ENCODE results near the gene DPP10.

DPP10 gene

DNA sequence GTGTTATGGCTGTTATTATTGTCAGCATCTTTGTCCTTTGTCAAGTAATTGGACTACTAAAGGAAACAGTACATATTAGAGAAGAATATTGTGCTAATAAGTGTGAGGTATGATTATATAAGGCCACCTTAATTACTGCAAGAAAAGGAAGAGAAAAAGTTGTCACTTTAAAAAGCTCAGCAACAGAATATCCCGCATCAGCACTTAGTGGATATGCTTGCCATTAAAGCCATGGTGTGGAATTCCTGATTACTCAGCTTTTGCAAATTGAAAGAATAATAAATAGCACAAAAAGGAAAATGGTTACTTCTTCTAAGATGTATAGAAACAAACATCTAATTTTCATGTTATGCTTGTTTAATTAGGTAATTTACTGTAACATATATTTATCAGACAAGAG, 347.5 kb downstream of the DPP10 start:
- no peak for DNase-seq (ENCODE audit: low read depth in 2 of 2, low spot score in 1 of 2)

DNA sequence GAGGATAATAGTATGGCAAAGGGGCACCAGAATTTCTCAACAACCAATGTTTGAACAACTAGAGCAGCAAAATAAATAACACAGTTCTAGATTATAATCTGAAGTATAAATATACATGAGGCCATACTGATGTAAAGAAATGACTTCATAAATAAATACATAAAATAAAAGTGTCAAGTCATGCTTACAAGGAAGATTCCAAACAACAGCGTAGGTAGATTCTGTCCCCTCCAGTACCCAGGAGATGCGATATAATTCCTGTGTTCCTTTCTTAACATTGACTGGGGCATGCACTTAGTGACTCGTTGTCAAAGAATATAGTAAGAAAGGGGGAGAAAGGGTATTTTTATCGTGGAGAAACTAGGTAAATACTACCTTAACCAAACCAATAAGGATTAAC, 355.1 kb downstream of the DPP10 start:
- no peak for DNase-seq (ENCODE audit: low read depth in 2 of 2, low spot score in 1 of 2)

- DNase-seq (ENCODE audit: low read depth in 2 of 2, low spot score in 1 of 2): no peak
Measured at GRCh38 chr2:114797942-114798341, 355.5 kb downstream of the DPP10 start.

DNA sequence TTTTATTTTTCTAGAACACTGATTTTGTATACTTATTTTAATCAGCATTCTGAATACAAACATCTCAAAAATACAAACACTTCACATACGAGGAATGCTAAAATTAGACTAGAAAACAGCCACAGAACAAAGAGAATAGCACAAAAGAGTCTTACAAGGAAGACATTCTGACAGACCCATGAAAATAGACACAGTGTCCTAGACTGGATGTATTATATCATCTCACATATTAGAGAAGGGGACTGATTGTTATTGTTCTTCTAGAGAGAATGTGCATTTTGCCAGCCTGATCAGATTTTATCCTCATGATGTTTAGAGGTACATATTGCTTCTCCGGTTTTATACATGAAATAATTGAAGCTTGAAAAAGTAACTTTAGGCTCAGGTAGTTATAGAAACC, 357.9 kb downstream of the DPP10 start:
- no peak for DNase-seq (ENCODE audit: low read depth in 2 of 2, low spot score in 1 of 2)

GRCh38 chr2:114805195-114805594, 362.8 kb downstream of the DPP10 start:
- no peak for DNase-seq (ENCODE audit: low read depth in 2 of 2, low spot score in 1 of 2)

DNA sequence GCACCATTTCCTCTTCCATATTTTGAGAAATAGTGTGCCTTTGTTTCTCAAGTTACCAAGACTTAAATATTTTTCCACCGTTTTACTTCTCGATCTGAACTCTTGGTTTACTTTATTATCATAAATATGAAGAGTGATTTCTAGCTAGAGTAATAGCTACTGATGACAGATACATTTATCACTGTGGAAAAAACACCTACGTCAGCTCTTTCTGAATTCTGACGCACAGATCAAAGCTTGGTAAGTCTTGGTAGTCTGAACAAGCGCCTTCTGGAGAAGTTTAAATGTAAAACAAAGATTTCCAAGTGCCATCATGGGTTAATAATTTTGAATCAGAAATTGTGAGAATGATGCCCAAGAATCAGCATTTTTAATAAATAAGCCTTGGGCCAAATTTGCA, 367.7 kb downstream of the DPP10 start:
- DNase-seq (ENCODE audit: low read depth in 2 of 2, low spot score in 1 of 2): no peak

GRCh38 chr2:114812261-114812660, 369.8 kb downstream of the DPP10 start:
- DNase-seq (ENCODE audit: low read depth in 2 of 2, low spot score in 1 of 2): no peak

DNA sequence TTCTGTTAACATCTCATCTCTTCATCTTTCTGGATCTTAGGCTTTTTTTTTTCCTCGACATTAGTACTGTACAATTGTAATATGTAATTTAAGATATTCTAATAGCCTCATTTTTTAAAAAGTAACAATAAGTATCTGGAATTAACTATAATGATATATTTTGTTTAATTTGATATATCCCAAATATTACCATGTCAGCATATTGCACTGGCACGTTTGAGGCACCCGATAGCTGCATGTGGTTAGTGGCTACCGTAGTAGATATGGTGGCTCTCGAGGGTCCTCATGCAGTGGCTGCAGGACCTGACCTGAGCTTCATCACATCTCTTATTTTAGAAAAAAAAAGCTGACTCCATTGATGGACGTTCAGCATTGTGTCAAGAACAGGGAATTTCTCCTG, 371.9 kb downstream of the DPP10 start:
- no peak for DNase-seq (ENCODE audit: low read depth in 2 of 2, low spot score in 1 of 2)

GRCh38 chr2:114821055-114821454, 378.6 kb downstream of the DPP10 start:
- no peak for DNase-seq (ENCODE audit: low read depth in 2 of 2, low spot score in 1 of 2)

DNA sequence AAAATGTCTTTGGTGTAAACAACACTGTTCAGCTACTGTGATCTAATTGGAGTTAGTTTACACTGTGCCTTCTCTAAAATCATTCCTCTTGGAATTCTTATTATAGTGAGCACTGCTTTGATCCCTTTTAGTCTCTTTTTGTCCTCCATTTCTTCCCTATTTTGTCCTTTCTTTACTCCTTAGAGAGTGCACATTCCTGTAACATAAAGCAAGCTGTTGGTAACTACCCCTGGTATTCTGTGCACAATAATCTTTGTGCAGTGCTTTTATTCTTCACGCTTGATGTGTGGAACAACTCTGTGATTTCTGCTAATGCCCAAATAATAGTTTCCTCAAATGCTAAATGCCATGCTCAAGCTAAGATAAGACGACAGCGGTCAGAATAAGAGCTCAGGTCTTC, 401.5 kb downstream of the DPP10 start:
- no peak for DNase-seq (ENCODE audit: low read depth in 2 of 2, low spot score in 1 of 2)

DNA sequence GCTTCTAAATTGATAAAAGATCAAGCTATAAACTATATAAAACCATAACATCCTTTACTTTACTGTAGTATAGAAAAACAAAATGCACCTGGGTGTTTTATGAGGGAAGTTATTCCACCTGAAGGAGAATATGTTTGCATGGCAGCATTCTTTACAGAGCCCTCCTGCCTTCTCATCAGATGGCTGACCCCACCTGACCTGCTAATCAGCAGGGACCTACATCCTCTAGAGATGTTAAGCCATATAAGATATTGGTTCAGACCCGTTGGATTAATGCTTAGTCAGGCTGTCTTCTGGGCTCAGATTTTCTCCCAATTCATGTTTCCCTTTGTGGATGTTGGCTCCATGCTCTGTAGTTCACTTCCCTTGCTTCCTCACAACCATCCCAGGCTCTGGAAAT, 414.8 kb downstream of the DPP10 start:
- DNase-seq (ENCODE audit: low read depth in 2 of 2, low spot score in 1 of 2): no peak

DNA sequence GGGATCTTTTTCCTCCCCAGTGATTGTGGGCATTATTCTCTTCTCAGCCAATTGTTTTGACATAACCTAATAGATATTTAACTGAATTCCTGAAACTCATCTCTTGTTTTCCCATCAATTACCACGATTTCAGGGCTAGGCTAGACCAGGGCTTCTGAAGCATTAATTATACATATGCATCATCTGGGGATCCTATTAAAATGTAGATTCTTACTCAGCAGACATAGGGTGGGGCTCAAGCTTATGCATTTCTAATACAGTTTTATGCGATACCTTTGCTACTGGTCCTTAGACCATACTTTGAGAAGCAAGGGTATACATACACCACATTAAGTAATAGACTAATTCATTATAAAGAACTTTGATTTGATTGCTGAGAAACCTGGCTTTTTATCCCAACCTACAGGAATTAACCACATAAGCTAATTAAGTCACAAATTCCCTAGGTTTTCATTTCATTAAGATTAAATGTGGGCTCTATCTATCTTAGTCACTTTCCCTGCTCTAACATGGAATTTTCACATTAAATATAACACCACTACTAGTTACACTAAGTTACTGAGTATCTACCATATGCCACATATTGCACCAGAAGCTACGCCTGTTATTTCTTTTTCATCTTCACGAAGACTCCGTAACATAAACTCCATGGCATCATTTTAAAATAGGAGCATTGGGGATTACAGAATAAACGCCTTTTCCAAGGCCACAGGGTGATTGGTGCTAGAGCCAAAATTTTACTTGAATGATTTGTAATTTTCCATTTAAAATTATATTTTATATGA, 417.5 kb downstream of the DPP10 start:
- no peak for DNase-seq (ENCODE audit: low read depth in 2 of 2, low spot score in 1 of 2)

GRCh38 chr2:114862243-114862642, 419.8 kb downstream of the DPP10 start:
- DNase-seq (ENCODE audit: low read depth in 2 of 2, low spot score in 1 of 2): no peak

DNA sequence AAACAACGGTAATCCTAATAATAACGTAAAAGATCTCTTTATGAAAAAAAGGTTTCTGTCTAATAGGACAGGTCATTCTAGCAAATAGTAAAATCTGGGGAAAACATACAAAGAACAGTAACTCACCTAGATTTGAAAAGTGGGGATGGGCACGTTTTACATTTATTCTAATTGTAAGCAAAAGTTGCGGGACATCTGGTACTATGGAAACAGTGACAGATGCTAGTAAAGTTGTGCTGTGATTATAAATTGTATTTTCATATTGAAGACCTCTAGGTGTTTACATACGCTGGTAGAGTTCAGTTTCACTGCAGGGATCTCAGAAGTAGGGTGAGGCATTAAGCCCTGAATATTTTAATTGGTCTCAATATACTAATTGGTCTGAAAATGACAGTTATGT, 422.5 kb downstream of the DPP10 start:
- DNase-seq (ENCODE audit: low read depth in 2 of 2, low spot score in 1 of 2): no peak

- DNase-seq (ENCODE audit: low read depth in 2 of 2, low spot score in 1 of 2): no peak
Measured at GRCh38 chr2:114880046-114880445, 437.6 kb downstream of the DPP10 start.

DNA sequence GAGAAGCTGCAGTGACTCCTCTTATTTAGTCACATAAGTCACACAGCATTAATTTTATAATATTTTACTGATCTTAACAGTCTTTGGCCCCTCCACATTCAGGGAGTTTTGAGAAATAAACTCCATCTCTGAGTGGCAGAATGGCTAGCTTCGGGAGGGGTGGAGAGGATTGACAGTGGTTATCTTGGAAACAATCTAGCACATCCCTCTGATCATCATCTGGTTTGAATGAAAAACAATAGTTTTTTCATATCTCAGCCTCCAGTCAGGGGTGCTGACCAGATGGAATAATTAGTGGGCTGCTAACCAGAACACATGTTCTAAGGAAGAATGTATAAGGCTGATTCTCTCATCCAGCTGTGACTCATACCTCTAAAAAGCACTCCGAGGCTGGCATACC, 477.5 kb downstream of the DPP10 start:
- no peak for DNase-seq (ENCODE audit: low read depth in 2 of 2, low spot score in 1 of 2)

GRCh38 chr2:114922076-114922475, 479.6 kb downstream of the DPP10 start:
- no peak for DNase-seq (ENCODE audit: low read depth in 2 of 2, low spot score in 1 of 2)

DNA sequence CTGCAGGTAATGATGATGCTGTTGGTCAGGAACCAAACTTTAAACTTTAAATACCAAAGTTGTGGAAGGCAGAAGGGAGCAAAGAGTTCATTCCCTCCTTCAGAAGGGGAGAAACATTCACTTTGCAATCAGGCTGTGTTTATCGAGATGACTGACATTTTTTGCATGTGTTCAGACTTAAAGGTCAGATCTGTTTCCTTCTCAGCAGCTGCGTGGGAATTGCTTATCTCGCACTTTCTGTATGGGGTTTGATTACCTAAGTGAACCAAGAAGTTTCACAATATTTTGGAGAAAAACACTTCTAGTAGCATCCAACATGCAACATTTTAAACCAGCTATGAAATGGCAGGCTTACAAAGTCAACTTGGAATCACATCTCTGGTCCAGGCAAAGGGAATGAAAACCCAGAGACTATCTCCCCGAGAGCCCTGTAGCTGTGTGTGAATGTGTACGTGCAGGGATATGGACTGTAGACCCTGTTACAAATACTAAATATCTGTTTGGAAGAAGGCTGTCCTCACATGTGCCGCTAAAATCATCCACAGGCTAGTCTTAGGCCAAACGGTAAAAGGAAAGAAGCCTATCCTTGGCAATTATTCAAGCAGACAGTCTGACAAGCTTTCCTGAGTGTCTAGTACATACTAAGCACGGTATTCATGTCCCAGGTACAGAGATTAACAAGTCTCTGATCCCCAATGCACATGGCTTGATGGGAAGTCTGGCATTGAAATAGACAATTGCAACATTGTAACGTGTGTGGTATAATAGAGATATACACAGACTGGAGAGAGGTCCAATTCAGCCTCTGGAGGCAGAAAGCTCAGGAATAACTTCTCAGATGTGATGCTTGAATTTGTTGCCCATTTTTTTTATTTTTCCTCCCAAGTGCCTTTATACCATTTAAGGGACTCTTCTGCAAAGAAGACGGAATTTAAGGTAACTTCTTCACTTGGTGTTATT, 483.1 kb downstream of the DPP10 start:
- no peak for DNase-seq (ENCODE audit: low read depth in 2 of 2, low spot score in 1 of 2)

- no peak for DNase-seq (ENCODE audit: low read depth in 2 of 2, low spot score in 1 of 2)
Measured at GRCh38 chr2:114926303-114926702, 483.9 kb downstream of the DPP10 start.

DNA sequence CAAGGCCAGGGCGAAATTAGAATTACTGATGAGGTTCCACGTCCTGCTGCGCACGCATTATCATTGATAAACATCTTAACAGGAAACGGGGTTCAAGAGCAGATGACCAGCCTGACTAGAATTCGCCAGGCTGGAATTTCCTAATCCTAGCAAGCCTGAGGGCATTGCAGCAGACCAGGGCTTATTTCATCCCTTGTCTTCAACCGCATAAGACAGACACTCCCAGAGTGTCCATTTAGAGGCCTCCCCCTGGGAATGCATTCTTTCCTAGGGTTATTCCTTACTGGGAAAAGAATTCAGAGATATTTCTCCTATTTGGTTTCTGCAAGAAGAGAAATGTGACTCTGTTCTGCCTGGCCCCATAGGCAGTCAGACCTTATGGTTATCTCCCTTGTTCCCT, 486.8 kb downstream of the DPP10 start:
- DNase-seq (ENCODE audit: low read depth in 2 of 2, low spot score in 1 of 2): no peak

GRCh38 chr2:114933671-114934241, 491.3 kb downstream of the DPP10 start:
- no peak for DNase-seq (ENCODE audit: low read depth in 2 of 2, low spot score in 1 of 2)

- DNase-seq (ENCODE audit: low read depth in 2 of 2, low spot score in 1 of 2): no peak
Measured at GRCh38 chr2:114935031-114935430, 492.6 kb downstream of the DPP10 start.
